HUDEP-2 (cell line): ENCODE data around the gene HYAL1.
A peak's percentile ranks its signal among the peaks of the same experiment; 100 is the strongest.

ENCODE experiments used
- DNase-seq, 76 experiments: peaks; one replicate each; lab custom pipeline; 2025; ENCODE audit not compliant: unreplicated experiment in 76 of 76; lab: John Stamatoyannopoulos, UW

Gene HYAL1

DNA sequence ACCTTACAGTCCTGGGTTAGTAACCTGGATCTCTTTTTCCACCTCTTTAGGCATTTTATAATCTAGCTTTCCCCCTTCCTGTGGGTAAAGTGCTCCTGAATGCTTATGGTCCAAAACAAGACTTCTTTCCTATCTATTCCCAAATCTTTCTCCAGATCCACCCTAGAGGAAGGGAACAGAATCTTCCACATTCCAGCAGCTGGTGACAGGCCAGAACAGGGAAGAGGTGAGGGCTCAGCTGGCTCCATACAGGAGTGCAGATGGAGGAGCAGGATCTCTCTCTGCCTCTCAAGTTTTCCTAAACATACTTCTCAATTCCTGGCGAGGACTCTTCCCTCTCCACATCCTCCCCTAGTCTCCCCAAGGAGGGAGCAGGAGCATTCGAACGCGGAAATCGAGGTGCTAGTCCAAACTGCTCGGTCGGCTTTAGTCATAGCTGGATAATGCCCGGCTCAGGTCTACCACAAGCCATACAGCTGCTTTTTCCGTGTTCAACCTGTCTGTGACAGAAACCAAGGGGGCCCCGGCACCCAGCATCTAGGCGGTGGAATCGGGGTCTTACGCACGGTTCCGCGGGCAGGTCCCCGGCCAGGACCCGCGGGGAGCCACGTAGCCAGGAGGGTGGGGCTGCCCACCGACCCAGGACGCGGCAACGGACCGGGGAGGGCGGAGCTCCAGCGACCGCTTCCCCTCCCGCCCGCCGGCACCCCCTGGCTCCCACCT is 33.2 kb upstream of the HYAL1 start:
- DNase-seq = peak in 5 of 76 experiments; percentile 45 to 65 (median 54)

DNA sequence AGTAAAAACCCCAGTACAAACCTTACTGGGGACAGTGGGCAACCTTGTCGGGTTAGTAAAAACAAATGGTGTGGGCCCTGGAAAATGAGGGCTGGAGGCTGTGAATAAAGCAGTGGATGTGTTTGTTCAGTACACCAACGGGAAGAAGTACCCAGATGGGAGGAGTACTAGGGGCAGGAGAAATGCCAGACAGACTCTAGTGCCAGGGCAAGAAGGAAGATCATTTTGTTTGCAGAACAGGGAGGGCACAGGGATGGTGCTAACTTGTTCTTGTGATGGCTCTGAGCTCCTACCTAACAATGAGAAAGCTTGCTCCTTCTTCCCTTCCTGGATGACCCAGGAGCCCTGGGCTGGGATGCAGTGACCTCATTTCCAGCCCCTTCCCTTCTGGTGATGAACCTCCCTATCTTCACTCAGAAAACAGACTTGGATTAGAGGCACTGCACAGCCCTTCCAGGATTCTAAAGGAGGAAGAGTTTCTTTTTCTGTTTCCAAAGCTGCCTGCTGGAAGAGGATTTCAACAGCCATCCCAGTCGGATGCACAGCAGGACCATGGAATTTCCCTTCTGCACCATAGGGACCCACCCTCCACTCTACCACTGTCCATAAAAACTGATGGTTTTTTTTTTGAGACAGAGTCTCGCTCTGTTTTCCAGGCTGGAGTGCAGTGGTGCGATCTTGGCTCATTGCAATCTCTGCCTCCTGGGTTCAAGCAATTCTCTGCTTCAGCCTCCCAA is 31.1 kb upstream of the HYAL1 start:
- no peak for DNase-seq

DNA sequence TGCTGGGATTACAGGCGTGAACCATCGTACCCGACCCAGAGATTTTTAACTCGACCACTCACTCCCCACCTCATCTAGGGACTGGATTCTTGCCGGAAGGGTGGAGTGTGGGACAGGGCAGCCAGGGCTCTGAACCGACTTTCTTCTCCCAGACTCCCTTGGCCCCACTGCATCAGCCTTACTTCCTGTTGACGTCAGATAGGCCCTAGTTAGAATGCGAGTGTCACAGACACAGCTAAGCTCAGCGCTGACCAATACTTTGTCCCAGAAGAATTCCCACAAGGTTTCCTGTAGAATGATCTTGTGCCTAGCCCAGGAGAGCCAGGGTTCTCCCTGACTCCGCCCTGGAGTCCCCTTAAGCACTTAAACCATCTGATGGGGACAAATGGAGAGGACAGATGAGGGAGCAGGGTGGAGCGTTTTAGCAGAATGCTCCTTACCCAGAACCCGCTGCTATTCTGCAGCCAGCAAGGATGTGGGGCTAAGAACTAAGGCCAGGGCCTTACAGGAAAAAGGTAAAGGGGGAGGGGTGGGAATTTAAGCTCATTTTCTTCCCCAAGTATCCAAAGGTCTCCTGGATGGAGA is 30.5 kb upstream of the HYAL1 start:
- DNase-seq = no peak

DNA sequence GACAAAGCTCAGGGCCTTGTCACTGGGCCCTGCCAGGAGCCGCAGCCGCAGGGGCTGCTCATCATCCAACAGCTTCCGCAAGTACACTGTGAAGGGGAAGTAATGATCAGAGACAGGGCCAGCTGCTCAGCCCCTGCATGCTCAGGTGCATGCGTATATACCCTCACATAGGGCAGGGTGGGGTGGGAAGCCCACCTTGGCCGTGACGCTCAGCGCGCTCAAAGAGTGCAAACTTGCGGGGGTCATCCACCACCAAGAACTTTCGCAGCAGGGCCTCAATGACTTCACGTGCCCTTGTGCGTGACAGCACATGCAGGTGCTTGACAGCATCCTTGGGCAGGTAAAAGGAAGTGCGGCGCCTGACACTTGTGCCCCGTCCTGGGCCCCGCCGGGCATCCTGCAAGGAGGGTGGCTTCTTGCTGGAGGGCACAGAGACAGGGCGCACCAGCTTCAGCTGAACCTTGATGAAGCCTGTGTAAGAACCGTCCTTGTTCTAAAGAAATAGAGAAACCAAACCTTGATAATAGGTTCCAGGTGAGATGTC is 28.1 kb upstream of the HYAL1 start:
- no peak for DNase-seq

DNA sequence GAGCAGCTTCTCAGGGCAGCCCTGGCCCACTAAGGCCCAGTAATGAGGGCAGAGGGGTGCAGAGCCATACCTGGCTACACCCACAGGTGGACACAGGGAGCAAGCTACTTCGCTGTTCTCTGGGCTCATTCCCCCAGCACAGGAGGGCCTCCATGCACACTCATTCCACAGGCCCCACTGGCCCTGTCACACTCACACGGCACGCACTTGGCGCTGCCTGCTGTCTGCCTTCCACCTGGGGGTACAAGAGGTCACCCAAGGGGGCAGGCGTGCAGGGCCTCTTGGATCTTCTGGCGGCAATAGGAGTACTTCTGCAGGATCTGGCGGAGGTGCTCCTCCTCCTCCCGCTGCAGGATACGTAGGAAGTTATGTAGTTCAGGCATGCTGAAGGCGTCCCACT is 27.0 kb upstream of the HYAL1 start:
- no peak for DNase-seq

DNA sequence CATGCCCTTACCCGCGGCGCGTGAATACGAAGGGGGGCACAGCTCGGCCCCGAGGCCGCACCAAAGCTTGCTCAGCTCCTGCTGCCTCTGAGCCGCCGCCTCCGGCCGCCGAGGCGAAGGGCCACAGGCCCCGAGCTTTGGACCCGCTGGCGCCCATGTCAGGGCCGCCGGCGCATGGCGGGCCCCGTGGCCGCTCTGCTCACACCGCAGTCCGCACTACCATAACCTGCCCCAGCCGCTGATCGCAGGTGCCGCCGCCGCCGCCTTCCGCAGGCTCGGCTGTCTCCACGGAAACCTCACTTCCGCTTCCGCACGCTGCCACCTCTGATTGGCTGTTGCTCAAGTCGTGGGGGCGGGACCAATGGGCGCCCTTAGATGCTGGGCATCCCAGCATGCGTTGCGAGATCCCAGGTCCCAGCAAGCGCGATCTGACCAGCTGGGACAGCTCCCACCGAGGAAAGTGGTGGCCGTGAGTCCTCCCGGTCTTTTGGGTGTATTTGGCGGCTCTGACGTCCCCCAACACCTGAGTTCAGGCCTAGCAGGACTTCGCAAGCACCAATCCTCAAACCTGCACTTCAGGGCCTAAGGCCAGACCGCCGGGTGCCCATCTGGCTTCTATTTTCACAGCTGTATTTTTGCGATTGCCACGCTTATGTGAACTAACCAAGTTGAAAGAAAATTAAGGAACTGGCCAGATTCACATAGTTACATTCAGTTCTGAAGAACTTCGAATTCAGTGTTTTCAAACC is 24.7 kb upstream of the HYAL1 start, which contains the start of gene TUSC2:
TUSC2 (minus strand) TSS at position 281 of the 749 bp plus-strand sequence; CDS start at position 157, 124 bp downstream.
- DNase-seq = peak in 74 of 76 experiments; percentile 49 to 95 (median 89)

DNA sequence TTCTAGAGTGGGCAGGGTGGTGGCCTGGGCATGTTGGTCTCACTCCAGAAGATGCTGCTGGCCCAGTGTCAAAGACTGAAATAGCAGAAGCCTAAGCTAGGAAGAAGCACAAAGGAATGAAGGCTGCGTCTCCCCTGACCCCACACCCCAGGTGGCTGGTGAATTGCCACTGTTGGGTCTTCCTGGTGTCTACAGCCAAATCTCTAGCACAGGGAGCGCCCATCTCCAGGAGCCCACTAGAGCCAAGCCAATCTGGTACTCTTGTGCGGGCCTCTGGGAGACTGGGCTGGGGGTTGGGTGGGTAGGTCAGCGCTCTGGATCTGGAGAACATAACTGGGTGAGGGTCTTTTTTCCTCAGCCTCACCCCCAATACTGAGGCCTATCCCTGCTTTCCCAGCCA is 23.8 kb upstream of the HYAL1 start:
- no peak for DNase-seq

DNA sequence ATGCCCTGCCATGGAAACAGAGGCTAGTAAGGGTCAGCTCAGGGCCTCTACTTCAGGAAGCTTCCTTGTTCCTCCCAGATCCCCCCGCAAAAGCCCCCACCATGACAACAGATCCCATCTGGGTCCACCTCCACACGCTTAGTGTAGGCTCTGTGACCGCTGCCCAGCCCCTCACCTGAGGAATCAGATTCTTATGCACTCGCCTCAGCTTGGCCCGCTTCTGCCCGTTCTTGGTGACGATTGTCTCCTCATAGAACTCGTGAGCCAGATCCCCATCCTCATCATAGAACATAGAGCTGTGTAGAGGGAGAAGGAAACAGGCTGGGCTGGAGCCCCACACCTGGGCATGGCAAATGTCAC is 22.8 kb upstream of the HYAL1 start:
- DNase-seq = no peak

DNA sequence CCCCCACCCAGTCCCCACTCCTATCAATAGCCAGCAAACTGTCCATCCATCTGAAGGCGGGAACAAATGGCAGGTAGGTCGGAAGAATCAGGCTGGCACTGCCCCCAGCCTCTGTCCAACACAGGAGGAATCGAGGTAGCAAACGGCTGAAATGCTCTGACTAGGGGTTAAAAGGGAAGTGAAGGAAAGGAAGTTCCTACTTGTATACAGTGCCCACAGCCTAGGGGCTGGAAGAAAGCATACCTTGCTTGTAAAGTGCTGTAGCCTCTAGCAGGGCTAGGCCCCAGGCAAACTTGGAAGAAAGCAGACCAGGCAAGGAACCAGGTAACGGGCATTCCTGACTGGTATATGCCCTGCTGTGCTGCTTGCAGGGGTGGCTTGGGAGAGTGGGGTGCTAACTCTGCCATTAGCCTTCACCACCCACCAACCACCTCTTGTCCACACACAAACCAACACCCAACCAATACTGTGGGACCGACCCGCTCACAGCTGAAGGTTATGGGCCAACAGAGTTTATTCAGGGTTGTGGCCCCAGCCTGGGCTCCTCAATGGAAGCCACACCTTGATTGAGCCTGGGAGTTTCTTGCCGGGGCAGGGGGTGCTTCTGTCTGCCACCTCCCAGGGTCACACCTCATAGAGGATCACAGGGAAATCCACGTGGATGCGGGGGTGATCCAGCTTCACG is 22.3 kb upstream of the HYAL1 start:
- DNase-seq = no peak

DNA sequence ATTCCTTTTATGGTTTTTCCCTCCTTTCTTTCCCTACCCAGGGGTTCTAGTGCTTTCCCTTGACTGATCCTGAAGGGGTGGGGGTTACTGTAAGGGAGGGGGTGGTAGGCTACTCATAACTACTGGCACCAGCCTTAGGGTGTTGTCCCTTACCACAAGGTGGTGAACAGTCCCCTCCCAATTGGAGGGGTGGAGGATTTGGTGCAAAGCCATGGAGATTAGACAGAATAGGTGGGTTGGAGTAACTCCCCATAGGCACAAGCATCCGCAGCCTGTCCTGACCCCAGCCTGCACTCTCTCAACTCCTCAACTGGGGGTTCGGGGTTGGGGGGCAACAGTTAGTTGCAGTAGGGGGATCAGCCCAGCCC is 21.7 kb upstream of the HYAL1 start:
- peak in 14 of 76 experiments; percentile 11 to 51 (median 22) for DNase-seq

DNA sequence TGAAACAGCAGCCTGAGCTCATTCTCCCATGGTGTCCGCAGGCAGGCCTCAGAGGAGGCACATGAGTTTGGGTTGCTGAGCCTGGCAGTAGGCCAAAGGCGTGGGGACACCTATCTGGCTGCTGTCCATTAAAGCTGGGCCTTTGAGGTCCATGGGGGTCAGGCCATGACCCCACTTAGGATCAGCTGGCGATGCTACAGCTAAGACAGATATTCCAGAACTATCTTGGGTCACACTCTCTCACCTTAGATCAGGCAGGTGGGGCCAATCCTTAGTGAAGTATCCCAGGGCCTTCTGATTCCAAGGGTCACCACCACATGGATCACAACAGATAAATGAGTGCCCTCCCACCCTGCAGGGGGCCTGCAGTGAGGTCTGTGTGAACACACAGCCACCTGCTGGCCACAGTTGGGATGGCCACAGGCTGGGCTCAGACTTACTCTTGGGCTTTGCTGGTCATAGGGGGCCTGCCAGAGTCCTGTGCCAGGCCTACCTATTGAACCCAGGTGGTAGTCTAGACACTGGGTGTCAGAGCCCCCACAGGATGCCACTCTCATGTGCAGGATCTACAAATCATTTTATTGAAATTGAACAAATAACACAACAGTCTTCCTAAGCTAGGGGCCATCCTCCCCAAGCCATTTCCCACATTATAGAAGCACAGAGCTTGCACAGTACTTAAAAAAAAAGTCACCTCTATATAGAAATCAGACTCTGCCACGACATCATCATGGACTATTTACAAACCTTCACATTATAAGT is 21.2 kb upstream of the HYAL1 start:
- peak in 56 of 76 experiments; percentile 2 to 79 (median 49) for DNase-seq

DNA sequence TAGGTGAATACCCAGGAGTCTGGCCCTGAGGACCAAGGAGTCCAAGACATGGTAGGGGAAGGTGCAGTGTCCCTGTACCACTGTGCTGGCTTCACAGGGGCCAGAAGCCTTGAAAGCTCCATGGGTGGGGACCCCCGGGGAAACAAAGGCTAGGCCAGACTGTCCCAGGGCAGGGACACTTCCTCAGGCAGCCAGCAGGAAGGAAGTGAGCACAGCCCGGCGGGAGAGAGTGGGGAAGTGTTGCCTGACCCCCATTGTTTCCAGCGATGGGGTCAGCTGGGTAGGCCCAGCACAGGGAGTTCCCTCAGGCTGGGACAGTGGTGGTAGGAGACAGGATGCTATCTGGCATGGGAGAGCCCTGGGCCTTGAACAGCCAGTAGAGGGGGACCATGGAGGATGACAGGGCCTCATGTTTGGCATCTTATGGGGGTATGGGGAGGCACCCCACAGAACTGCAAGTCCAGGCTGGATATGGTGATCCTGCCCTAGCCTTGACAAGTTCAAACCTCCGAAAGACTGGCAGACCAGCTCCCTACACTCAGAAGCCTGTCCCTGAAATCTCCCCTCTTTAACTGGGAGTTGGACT is 20.3 kb upstream of the HYAL1 start:
- no peak for DNase-seq

DNA sequence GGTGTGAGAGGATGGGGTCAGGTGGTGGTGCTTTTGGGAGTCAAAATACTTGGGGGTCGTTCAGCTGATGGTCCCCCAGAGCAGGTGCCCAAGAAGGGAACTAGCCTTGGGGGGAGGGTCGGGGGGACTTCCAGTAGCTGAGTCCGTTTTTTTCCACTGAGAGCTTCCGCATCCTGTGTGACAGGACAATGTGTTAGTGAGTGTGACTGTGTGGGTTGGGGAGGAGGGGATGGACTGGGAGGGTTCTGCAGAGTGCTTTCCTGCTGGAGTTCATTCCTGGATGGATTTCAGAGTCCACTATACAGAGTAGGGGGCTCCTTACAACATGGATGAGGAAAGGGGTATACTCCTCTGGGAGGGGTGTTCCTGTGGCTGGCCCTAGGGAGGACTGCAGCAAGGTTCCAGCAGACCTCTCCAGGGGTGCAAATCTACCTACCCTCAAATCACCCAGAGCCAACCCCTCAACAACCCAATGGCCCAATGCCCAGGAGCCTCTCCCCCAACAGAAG is 19.8 kb upstream of the HYAL1 start:
- DNase-seq = no peak

DNA sequence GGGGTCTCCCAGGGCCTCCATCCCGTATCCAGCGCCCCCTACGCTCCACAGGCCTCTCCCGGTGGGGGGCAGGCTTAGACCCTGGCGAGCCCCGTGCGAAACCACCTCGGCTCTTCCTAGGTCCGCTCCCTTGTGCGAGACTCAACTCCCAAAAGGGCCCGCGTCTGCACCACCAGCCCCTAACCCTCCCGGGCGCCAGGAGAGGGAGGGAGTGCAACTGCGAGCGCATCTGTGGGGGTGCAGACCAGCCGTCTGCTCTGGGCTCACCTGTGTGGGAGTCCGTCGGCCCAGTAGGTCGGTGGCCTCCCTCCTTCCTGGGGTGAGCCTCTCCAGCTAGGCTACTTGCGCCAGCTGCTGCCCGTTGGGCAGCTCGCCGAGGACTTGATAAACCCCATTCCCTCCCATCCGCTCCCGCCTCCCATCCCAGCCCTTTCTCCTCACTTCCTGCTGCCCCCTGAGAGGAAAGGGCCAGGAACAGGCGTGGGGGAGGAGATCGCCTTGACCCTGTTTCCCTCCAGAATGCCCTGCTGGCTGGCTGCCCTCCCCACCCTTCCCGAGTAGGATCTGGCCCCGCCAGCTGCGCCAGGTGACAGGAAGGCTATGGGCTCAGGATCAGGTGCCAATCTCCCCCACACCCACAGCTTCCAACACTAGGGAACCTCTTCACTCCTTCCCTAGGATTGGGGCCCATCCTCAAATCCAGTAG is 19.2 kb upstream of the HYAL1 start, which contains the start of gene HYAL2:
HYAL2 (minus strand) TSS at position 360 of the 706 bp plus-strand sequence. CDS start 2,256 bp downstream, outside the sequence.
- DNase-seq = no peak

DNA sequence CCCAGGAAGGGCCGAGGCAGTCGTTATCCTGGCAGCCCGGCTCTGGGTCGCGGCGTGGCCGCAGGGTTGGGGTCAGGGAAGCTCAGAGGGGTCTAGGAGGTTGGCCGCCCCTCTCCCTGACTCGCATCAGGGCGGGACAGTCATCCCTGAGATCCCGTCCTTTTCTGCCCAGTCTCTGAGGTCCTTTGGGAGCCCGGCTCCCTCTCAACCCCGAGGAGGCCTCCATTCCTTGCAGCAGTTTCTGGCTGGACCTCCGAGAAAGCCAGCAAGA is 18.7 kb upstream of the HYAL1 start:
- DNase-seq = no peak

DNA sequence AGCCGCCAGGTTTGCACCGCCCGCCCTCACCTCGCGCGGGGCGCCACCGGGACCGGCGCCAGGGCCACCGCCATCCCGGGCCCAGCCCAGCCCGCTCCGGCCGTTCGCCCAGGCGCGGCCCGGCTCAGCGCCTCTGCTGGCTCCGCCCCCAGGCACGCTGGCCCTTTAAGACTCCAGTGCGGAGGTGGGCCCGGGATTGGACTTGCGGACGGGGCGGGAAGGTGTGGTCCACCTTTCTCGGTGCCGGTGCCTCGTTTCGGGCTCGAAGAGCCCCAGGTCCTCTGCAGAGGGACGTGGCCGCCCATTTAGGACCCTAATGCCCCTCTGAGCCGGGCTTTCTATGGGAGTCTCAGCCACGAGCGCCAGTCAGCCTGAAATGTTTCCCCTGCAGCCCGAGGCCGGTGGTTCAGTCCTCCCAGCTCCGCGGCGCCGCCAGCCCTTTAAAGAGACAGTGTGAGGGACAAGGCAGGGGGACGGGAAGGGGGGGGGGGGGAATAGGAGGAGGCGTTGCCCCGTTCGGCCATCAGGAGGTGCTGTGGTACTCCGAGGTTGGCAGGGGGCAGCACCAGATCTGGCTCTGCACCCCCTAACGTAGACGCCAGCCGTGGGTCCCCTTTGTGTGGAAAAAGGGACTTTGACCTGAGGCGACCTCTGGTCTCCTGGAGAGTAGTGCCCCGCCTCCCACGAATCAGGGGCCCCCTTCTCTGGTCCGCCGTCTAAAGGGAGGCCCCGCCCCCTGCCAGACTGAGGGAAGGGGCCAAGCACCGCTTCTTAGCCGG is 18.2 kb upstream of the HYAL1 start:
- peak in 73 of 76 experiments; percentile 18 to 99 (median 77) for DNase-seq

DNA sequence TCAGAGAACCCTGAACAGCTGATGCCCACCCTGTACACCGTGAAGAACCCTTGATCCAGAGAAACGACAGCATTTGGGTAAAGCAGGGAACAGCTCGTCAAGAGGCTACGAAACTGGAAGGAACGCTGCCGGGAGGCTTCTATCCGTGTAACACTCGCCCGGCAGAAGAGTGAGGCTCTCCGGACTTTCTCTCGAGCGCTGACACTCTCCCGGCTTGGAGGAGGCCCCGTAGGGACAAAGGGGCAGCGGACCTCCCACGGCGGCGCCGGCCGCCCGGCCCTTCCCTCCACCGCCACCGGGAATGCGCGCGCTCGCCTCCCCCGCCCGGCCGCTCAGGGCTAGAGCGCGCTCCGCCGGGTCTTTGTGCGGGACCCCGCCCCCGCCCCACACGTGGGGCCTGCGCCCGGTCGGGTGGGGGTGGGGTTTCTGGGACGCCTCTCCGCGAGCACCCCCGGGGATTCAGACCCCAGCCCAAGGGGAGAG is 17.5 kb upstream of the HYAL1 start:
- peak in 48 of 76 experiments; percentile 32 to 82 (median 64) for DNase-seq
